Islet of Langerhans (tissue), 1 donor: ENCODE data around the gene SNHG17.
A peak's percentile ranks its signal among the peaks of the same experiment; 100 is the strongest.
"Not testable (repeated sequence)": the region's sequence is repeated elsewhere in the genome, so short reads cannot be mapped to it uniquely, and the experiment has no call there.

Experiments
- FAIRE-seq: peaks from one replicate; lab custom pipeline; 2011; peaks lifted over from hg19 to GRCh38; lab: Jason Lieb, UNC

SNHG17 gene

DNA sequence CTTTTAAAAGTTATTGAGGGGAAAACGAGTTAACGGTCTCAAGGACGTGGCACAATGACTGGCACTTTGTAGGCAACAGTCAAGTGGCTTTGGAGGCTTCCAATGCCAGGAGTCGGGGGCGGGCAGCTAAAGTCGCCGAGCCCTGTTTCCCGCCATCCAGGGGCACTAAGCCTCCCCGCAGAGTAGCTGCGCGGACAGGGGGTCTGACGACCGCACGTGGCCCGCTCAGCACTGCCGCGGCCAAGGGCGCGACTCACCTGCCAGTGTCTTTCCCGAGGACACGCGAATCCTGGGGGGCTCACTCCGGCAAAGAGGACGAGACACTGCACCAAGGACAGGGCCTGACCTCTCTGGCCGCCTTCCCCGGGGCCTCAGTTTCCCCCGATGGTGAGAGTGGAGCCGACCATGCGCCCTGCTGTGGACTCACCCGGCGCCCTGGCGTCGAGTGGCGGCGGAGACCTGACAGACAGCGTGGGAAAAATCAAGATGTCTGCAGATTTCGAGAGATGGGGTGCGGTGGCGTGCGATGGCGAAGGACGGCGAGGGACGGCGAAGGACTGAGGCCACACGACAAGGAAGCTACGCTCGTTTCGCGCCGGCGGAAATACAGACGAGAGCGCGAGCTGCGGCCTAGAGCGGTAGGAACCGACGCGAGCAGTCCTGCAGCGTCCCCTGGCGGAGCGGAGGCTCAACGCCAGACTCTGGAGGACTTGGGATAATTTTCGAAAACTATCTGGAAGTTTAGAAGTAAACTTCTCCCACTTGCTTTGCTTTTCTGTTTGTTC is at the start of gene SNHG17:
SNHG17 (minus strand) TSS at position 559 of the 785 bp plus-strand sequence.
- FAIRE-seq = no peak

- no peak for FAIRE-seq
Measured at GRCh38 chr20:38479596-38479995, 44.5 kb upstream of the SNHG17 start.

- no peak for FAIRE-seq
Measured at GRCh38 chr20:38477747-38478146, 42.6 kb upstream of the SNHG17 start.

- no peak for FAIRE-seq
Measured at GRCh38 chr20:38473367-38473795, 38.3 kb upstream of the SNHG17 start.

DNA sequence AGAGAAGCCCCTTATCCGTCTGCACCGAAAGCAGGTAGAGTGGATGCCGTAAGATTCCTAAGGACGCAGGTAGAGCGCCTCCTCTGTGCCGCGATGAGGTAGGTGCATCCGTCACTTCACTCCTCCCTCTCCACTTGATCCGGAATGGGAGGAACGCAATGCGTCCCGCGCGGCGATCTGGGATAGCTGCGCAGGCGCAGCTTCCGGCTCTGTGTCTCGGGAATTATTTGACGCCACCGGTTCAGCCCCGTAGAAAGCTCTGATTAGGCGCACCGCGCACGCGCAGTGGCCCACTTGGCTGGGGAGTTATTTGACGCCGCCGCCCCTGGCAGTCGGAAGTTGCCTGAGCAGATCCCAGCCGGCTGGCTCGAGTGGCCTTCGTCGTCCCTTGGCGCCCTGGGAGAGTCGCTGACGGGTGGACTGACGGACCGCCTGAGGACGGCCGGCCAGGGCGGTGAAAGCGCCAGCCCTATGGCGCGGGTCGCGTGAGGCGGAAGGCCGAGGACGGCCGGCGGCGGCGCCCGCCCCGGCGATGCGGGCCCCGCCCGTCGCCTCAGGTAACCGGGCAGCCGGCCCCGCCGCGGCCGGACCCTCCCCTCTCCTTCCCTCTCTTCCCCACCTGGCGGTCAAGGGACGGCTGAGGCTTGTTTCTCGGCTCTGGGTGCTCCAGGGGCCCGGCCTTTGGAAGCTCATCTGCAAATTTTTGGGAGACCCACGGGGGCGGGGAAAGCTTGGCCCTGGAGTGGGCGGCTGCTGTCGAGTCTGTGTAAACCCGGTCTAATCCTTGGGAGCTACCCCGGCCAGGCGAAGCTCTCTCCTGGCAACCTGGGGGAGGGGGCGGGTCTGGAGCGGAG is 37.6 kb upstream of the SNHG17 start, which contains the start of gene RALGAPB:
RALGAPB (plus strand) TSS at position 331 of the 854 bp plus-strand sequence. CDS start 15,590 bp downstream, outside the sequence.
- FAIRE-seq = peak; percentile 47

GRCh38 chr20:38471987-38472512 is 36.9 kb upstream of the SNHG17 start:
- no peak for FAIRE-seq

DNA sequence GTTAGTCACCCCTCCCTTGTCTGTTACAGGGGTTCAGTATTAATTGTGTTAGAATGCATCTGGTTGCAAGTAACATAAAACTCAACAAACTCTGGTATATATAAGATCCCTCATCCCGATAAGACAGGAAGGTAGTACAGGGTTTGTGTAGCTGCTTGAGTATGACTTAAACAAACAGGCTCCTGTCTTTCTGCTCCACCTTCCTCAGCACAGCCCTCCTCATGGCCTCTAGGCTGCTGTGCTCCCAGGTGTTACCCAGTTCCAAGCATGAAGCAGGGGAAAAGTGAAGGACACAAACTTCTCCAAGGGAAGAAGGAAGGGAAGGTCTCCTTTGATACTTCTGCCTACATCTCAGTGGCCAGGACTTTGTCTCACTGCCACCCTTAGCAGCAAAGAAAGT is 36.1 kb upstream of the SNHG17 start:
- FAIRE-seq = no peak

DNA sequence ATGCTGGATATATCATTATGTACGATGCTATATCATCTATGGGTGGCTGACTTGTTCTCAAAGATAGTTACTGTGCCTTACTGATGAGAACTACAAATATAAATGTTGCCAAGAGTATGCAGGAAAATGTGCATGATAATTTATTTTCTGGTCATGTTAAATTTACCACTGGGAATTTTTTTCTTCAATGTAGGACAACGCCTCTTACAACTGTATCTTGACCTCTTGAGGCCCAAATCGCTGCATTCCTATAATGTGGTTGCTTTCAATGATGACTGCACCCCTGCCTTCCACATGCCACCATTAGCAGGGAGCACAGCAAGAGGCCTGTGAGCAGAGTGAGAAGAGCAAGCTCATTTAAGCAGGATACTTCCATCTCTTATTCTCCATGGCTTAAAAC is 31.9 kb upstream of the SNHG17 start:
- no peak for FAIRE-seq

DNA sequence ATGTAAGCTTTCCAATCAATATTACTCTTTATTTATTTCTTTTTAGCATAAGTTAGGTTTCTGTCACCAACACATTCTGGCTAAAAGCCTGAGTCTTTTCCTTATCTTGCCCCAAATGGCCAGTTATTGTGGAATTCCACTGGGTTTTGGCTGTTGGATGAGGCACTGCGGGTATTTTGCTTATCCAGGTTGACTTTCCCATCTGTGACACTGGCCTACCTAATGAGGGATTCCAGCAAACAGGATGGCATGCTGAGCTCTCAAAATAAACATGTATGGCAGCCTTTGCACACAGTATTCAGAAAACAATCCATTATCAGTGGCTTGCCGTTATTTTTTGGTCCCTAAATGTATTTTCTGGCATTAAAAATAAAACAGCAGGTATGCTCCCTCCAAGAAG is 31.0 kb upstream of the SNHG17 start:
- FAIRE-seq = no peak

- FAIRE-seq = not testable (repeated sequence)
Measured at GRCh38 chr20:38461569-38461968, 26.4 kb upstream of the SNHG17 start.

DNA sequence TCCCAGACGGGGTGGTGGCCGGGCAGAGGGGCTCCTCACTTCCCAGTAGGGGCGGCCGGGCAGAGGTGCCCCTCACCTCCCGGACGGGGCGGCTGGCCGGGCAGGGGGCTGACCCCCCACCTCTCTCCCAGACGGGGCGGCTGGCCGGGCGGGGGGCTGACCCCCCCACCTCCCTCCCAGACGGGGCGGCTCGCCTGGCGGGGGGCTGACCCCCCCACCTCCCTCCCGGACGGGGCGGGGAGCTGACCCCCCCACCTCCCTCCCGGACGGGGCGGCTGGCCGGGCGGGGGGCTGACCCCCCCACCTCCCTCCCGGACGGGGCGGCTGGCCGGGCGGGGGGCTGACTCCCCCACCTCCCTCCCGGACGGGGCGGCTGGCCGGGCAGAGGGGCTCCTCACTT is 26.0 kb upstream of the SNHG17 start:
- FAIRE-seq = not testable (repeated sequence)

- FAIRE-seq = not testable (repeated sequence)
Measured at GRCh38 chr20:38460631-38461030, 25.5 kb upstream of the SNHG17 start.

GRCh38 chr20:38460040-38460623 is 25.0 kb upstream of the SNHG17 start:
- FAIRE-seq = peak; percentile 74

DNA sequence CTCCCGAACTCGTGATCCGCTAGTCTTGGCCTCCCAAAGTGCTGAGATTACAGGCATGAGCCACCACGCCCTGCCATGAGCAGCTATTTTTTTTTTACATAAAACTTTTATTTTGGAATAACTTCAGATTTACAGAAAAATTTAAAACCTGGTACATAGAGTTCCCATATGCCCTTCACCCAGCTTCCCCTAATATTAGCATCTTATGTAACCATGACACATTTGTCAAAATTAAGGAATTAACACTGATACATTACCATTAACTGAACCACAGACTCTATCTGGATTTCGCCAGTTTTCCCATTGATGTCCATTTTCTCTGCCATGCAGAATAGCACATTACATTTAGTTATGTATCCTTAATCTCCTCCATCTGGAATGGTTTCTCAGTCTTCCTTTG is 23.2 kb upstream of the SNHG17 start:
- FAIRE-seq = no peak

DNA sequence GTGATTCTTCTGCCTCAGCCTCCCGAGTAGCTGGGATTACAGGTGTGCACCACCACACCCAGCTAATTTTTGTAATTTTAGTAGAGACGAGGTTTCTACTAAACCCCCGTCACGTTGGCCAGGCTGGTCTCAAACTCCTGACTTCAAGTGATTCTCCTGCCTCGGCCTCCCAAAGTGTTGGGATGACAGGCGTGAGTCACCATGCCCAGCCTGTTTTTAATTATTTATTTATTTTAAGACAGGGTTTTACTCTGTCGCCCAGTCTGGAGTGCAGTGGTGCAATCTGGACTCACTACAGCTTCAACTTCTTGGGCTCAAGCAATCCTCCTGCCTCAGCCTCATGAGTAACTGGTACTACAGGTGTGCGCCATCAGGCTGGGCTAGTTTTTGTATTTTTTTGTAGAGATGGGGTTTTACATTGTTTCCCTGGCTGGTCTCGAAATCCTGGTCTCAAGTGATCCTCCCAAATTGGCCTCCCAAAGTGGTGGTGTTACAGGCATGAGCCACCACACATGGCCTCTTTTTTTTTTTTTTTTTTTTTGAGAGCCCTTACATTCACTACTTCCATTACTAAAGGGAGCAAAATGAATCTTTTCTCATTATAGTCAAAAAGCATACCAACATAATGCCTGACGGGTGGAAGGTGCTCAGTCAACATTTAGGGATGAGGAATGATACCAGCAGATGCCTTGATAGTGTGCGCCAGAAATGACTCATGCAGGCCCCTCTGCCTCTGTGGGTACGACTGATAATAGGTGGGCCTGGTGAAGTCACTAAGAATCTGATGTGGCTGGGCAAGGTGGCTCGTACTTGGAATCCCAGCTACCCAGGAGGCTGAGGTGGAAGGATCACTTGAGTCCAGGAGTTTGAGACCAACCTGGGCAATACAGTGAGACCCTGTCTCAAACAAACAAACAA is 19.7 kb upstream of the SNHG17 start:
- no peak for FAIRE-seq

- no peak for FAIRE-seq
Measured at GRCh38 chr20:38453941-38454340, 18.8 kb upstream of the SNHG17 start.

DNA sequence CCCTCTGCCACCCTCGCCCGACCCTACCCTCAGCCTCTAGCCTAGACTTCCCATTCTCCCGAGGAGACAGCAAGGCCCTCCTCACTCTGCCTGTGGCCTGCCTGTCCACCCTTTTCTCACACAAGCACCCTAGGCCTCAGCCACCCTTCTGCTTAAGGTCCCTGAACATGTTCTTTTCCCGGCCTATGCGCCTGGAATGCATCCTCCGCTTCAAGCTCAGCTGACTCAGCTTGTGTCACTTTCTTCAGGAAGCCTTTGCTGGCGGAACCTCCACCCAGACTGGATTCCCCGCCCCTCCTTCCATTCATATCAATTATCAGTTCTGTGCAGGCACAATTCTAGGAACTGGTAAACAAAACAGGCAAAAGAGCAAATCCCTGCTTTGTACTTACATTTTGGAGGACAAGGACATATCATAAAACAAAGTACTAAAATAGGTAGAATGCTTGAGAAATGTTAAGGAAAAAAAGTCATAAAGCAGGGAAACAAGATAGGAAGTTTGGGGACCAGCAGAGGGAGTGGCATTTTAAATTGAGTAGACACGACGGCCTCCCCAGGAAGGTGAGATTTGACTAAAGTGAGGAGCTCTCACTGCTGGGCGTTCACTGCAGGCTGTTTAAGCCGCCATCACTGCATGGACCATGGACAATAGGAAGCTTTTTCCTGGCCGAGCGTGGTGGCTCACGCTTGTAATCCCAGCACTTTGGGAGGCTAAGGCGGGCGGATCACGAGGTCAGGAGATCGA is 17.9 kb upstream of the SNHG17 start:
- no peak for FAIRE-seq

DNA sequence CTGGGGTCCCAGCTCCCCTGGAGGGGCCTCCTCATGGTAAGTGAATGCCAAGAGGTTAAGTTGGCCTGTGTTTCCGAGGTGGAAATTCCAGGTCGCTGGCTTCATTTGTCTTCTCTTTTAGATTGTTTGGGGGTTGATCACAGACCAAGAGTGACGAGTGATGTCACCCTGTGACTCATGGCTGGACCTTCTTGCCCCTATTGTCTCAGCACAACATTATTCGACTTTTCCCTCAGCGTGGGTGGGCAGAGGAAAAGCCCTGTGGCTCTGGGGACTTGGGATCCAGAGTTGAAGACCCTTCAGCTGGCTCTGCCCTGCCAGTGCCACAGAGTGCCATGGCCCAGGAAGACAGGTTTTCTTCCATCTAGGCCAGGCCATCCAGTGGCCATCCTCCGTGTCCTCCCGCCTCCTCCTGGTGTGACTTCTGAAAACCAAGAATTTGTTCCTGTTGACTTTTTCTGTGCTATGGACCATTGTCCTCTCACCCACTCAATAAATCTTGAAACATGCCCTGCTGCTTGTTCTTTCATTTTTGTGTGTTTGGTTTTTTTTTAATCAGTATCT is 15.4 kb upstream of the SNHG17 start:
- no peak for FAIRE-seq

- FAIRE-seq = no peak
Measured at GRCh38 chr20:38449046-38449445, 13.9 kb upstream of the SNHG17 start.

DNA sequence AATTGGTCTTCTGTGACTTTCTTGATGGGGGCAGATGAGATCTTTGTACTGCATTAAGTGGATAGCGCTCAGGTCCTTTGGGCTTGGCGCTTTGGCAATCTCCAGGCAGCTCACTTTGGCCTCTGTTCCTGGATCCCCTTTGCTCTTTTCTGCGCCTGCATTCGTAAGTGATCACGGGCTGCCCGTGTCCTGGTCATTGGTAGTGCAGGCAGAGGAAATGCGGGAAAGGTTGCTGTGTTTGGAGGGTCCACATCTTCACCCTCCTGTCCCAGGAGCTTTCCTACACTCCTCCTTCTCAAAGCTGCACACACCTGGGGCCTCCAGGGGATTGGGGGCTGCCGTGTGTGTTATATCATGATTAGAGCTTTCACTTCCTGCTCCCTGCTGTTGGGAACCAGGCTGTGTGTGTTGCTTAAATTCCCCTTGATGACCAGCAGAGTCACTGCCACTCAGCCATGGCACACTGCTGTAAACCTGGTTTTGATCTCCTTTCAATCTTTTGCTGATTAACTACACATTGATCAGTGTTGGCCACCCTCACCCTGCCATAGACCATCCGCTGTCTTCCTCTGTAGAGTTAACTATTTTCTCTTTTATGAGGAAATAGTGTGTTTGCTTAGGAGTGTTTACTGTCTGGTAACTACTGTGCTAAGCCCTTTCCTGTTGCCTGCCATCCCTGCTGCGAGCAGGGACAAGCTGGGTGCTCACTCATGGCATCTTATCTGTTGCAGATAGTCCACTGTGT is 13.0 kb upstream of the SNHG17 start:
- no peak for FAIRE-seq
